Muscle of leg (tissue), 11 donors: ENCODE data around the gene TECTB. TPM values are rescaled to one million over a fixed set of nuclear protein-coding genes. Genes with fewer than 3 reads are reported as not detected.

Experiments used
- DNase-seq: peaks from one replicate; pipeline ENCODE4 v3.0.0; 2013
- H3K27ac ChIP-seq: one replicate; pipeline ENCODE4 v1.5.1; 2013; ENCODE audit warnings: mild to moderate bottlenecking, low read length, control low read depth
- H3K27me3 ChIP-seq: one replicate; pipeline ENCODE4 v1.6.1; 2013; ENCODE audit warnings: low read length; ENCODE audit not compliant: control insufficient read depth, insufficient read depth
- H3K36me3 ChIP-seq: one replicate; pipeline ENCODE4 v1.6.1; 2013; ENCODE audit warnings: low read length; ENCODE audit not compliant: control insufficient read depth, insufficient read depth
- H3K4me1 ChIP-seq: one replicate; pipeline ENCODE4 v1.6.1; 2013; ENCODE audit warnings: low read length; ENCODE audit not compliant: control insufficient read depth, insufficient read depth
- H3K4me3 ChIP-seq: one replicate; pipeline ENCODE4 v1.5.1; 2013; ENCODE audit warnings: low read length, control low read depth
- H3K9me3 ChIP-seq: replicated peaks from 2 replicates; pipeline ENCODE4 v1.6.1; 2013; ENCODE audit warnings: low read depth, low read length; ENCODE audit not compliant: control insufficient read depth
- WGBS: methylation state at CpG from one replicate; pipeline ENCODE4 v1.1.5; 2013; ENCODE audit warnings: missing lambda C conversion rate; ENCODE audit not compliant: insufficient coverage; 5-methylcytosine and 5-hydroxymethylcytosine counted together
- polyA plus RNA-seq, 8 donors: library from polyadenylated mRNA; unstranded; fragments of 120-200 nt; gene quantifications; one replicate each; pipeline versions ENCODE4 v1.2.1 to v1.2.3, GENCODE V29; 2013; ENCODE audit warnings: inconsistent platforms in 1 of 8, low replicate concordance in 1 of 8; ENCODE audit not compliant: insufficient read length in 8 of 8, insufficient read depth in 1 of 8
- total RNA-seq: library from RNA; stranded (reverse); fragments of 120-200 nt; gene quantifications from one replicate; pipeline ENCODE4 v1.2.4, GENCODE V29; 2013

The TECTB gene
- total and polyA plus RNA-seq, 9 donors = 0.04 to 0.07 (median 0.05) TPM; not detected in 5

GRCh38 chr10:112288486-112288885, 5.3 kb downstream of the TECTB start:
- Histone ChIP-seq H3K4me3 (no peak overlapping the region), H3K9me3 (no peaks in the 10 kb centered on the region), H3K27ac (no peak overlapping the region), H3K4me1 (peaks cover 3% of the 10 kb centered on the region), H3K27me3 (no peaks in the 10 kb centered on the region), H3K36me3 (no peaks in the 10 kb centered on the region)
- WGBS = 93% methylated on average over 2 of the region's 3 CpGs
- DNase-seq = no peak

- no peak for DNase-seq
- Histone ChIP-seq H3K27ac (no peak overlapping the region), H3K9me3 (no peaks in the 10 kb centered on the region), H3K4me3 (no peak overlapping the region), H3K36me3 (no peaks in the 10 kb centered on the region), H3K4me1 (peaks cover 3% of the 10 kb centered on the region), H3K27me3 (no peaks in the 10 kb centered on the region)
- WGBS = 93% methylated on average over 4 of the region's 7 CpGs
Observed at GRCh38 chr10:112289373-112290053, 6.3 kb downstream of the TECTB start.

- Histone ChIP-seq H3K36me3 (no peaks in the 10 kb centered on the region), H3K27me3 (no peaks in the 10 kb centered on the region), H3K4me3 (no peak overlapping the region), H3K4me1 (peaks cover 3% of the 10 kb centered on the region), H3K9me3 (no peaks in the 10 kb centered on the region), H3K27ac (no peak overlapping the region)
- WGBS = no CpG with 5 or more reads among the region's 2 CpGs
- no peak for DNase-seq
Observed at GRCh38 chr10:112290054-112290373, 6.8 kb downstream of the TECTB start.

DNA sequence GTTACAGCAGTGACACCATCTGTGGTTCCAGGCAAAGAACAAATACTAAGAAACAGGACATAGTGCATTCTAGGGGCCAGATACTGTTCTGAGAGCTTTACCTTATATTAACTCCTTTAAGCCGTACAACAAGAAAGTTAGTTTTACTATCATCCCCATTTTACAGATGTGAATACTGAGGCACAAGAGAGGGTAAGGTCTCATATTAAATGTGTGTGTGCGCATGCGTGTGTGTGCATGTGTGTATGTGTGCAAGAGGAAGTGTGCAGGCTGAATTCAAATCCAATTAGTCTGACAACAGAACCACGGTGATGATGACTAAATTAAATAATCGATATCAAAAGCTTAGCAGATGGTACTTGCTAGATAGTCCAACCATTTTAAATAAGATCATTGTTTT, 11.0 kb downstream of the TECTB start:
- H3K4me1 ChIP-seq = peaks cover 21% of the 10 kb centered on the region
- H3K27me3 ChIP-seq = no peaks in the 10 kb centered on the region
- no peak overlapping the region for H3K4me3 ChIP-seq
- no peaks in the 10 kb centered on the region for H3K36me3 ChIP-seq
- no peaks in the 10 kb centered on the region for H3K9me3 ChIP-seq
- no peak overlapping the region for H3K27ac ChIP-seq
- no peak for DNase-seq
- no CpG with 5 or more reads among the region's 5 CpGs for WGBS

DNA sequence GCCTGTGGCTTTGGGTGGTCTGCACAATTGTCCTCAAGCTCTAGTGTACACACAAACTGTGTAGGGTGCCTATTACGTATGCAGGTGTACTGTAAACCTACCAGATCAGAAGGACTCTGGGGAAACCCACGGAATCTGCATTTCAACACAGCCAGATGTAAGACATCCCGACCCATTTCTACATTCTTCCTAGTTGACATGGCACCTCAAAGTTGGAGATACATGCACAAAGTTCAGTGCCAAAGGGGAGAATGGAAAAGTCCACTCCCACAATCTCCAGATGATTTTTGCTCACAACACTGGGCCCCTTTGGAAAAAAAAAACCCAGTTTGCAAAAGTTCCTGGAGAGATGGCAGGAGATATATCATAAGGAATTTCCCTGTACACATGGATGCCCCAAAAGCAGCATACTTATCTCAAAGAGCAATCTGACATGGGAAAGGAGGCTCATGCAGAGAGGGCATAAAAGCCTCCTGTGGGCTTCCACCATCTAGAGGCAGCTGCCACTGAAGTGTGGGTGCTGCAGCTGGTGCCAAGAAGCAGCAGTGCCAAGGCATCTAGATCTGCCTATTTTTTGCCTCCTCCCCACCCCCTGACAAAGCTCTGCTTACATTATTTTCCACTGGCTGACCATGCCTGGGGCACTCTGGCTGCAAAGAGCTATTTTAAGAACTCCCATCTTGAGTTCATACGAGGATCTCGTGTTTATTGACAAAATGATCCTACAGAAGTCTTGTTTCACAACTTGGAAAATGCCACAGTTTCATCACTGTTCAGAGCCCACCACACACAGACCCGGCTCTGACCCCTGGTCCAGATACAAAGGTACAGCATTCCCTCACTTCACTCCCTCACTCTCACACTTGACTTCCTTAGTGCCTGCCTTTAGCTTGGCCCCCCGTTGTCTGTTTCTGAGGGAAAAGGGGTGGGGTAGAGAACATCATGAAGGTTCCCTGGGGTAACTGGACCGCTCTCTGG, 12.9 kb downstream of the TECTB start:
- 60% methylated on average over 6 of the region's 8 CpGs for WGBS
- DNase-seq = peak; percentile 30

DNA sequence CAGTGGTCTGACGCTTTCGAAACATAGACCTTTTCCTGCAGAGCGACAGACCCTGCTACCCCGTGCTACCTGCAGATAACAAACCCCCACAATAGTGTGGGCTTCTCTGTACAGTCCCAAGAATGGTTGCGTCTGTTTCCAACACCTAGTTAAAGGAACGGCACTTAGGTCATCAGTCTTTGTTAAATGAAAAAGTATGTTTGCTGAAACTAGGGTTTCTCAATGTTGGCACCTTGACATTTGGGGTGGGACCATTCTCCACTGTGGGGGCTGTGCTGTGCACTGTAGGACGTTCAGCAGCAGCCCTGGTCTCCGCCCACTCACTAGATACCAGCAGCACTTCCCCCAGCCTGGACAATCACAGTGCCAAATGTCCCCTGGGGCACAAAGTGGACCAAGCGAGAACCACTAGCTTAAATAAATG, 13.7 kb downstream of the TECTB start:
- Histone ChIP-seq H3K4me3 (no peak overlapping the region), H3K9me3 (no peaks in the 10 kb centered on the region), H3K27me3 (no peaks in the 10 kb centered on the region), H3K36me3 (no peaks in the 10 kb centered on the region), H3K27ac (peak overlapping the region; percentile 3), H3K4me1 (peaks cover 18% of the 10 kb centered on the region)
- WGBS = 53% methylated on average over 3 of the region's 9 CpGs
- no peak for DNase-seq

More for the DNA sequence above, 12.9 kb downstream of the TECTB start:
- peaks cover 18% of the 10 kb centered on the region for H3K4me1 ChIP-seq
- H3K9me3 ChIP-seq = no peaks in the 10 kb centered on the region
- H3K4me3 ChIP-seq = no peak overlapping the region
- H3K36me3 ChIP-seq = no peaks in the 10 kb centered on the region
- no peaks in the 10 kb centered on the region for H3K27me3 ChIP-seq
- H3K27ac ChIP-seq = peak overlapping the region; percentile 3

DNA sequence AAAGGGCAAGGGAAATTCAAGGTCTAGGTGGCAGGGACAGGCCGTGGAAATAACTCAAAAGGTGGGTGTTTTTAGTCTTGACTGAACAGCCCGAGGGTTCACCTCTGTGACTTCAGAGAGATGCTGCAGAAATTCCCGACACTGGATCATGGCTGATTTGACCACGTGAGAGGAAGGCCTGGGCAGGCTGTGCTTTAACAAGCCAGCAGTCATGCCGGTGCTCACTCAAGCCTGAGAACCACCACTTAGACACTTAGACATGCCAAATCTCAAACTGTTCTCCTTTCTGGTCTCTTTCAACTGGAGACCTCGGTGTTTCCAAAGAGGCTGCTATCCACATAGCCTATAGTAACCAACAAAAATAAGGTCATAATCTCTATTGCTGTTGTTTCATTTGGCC, 15.4 kb downstream of the TECTB start:
- H3K27ac ChIP-seq = no peak overlapping the region
- H3K27me3 ChIP-seq = no peaks in the 10 kb centered on the region
- WGBS = 67% methylated on average over 6 of the region's 6 CpGs
- no peak overlapping the region for H3K4me3 ChIP-seq
- no peaks in the 10 kb centered on the region for H3K36me3 ChIP-seq
- H3K9me3 ChIP-seq = no peaks in the 10 kb centered on the region
- H3K4me1 ChIP-seq = peaks cover 18% of the 10 kb centered on the region
- no peak for DNase-seq

DNA sequence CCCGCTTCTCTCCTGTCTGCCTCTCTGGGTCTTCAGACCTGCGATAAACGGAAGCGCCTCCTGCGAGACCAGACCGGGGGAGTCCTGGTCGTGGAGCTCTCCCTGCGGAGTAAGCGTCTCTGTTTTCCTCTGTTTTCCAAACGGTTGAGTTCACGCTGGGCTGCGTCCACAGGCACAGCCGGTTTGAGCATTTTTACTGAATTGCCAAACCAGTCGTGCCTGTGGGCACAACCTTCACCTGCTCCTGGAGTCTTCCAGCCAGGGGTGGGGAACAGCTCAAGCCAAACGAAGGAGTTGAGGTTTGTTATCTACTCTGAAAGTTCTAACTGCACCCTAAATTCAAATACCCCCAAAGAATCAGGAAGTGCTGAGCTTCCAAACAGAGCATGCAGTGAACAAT, 16.3 kb downstream of the TECTB start:
- Histone ChIP-seq H3K27me3 (no peaks in the 10 kb centered on the region), H3K27ac (no peak overlapping the region), H3K4me1 (peaks cover 18% of the 10 kb centered on the region), H3K9me3 (no peaks in the 10 kb centered on the region), H3K36me3 (no peaks in the 10 kb centered on the region), H3K4me3 (no peak overlapping the region)
- DNase-seq = no peak
- 72% methylated on average over 14 of the region's 15 CpGs for WGBS

GRCh38 chr10:112302335-112302734, 19.1 kb downstream of the TECTB start:
- H3K27me3 ChIP-seq = no peaks in the 10 kb centered on the region
- 100% methylated on average over 1 of the region's 3 CpGs for WGBS
- H3K4me1 ChIP-seq = peaks cover 2% of the 10 kb centered on the region
- no peaks in the 10 kb centered on the region for H3K9me3 ChIP-seq
- H3K27ac ChIP-seq = no peak overlapping the region
- no peaks in the 10 kb centered on the region for H3K36me3 ChIP-seq
- DNase-seq = no peak
- no peak overlapping the region for H3K4me3 ChIP-seq

GRCh38 chr10:112303528-112303927, 20.3 kb downstream of the TECTB start:
- no peaks in the 10 kb centered on the region for H3K36me3 ChIP-seq
- no peaks in the 10 kb centered on the region for H3K27me3 ChIP-seq
- no peak for DNase-seq
- 100% methylated on average over 1 of the region's 2 CpGs for WGBS
- H3K4me3 ChIP-seq = no peak overlapping the region
- no peak overlapping the region for H3K27ac ChIP-seq
- H3K4me1 ChIP-seq = no peaks in the 10 kb centered on the region
- H3K9me3 ChIP-seq = no peaks in the 10 kb centered on the region
